ENCODE data around the gene ALG14. TPM values are rescaled to one million over a fixed set of nuclear protein-coding genes. Genes with fewer than 3 reads are reported as not detected.

Gene ALG14
- total RNA-seq, 1 experiment from 2014 or later = 5.7 TPM

- ChIA-PET CTCF (no interaction called here), POLR2A (no interaction called here)
- ATAC-seq = no peak
Observed at GRCh38 chr1:94961988-94962387, 110.8 kb downstream of the ALG14 start.

More at GRCh38 chr1:94961988-94962387, 110.8 kb downstream of the ALG14 start:
- Histone ChIP-seq H3K4me2 (ENCODE audit: low read length) (no peak overlapping the region), H3K79me2 (ENCODE audit: insufficient read depth, low read length) (no peaks in the 10 kb centered on the region), H3K4me1 (ENCODE audit: control insufficient read depth in 1 of 2, insufficient read depth in 2 of 2, low read length in 2 of 2) (no peaks in the 10 kb centered on the region), H2AFZ (ENCODE audit: low read depth, low read length, poor library complexity, severe bottlenecking) (no peak overlapping the region), H3K4me3 (replicated peaks in 1 of 2; ENCODE audit: low read depth in 1 of 2, low read length in 2 of 2) (no peak overlapping the region), H3K27me3 (ENCODE audit: insufficient read depth, low read length) (no peaks in the 10 kb centered on the region), H3K9ac (ENCODE audit: low read length) (no peak overlapping the region), H3K27ac (ENCODE audit: low read depth, low read length) (no peak overlapping the region), H4K20me1 (ENCODE audit: insufficient read depth) (no peaks in the 10 kb centered on the region), H3K9me3 (ENCODE audit: control insufficient read depth in 1 of 2, insufficient read depth in 1 of 2, low read depth in 1 of 2, low read length in 2 of 2) (no peaks in the 10 kb centered on the region), H3K9me2 (ENCODE audit: insufficient read depth) (no peaks in the 10 kb centered on the region), H3K36me3 (ENCODE audit: control insufficient read depth in 1 of 2, insufficient read depth in 2 of 2, low read length in 2 of 2) (no peaks in the 10 kb centered on the region)
- no TSS peak for BruUV-seq (replicated peaks)
- intact Hi-C loops (cut with micrococcal nuclease) = no loop called here
- no peak for DNase-seq (ENCODE audit: low read depth, low spot score)
- no peak for TF ChIP-seq ELF1 (IDR thresholded peaks at IDR 0.05; ENCODE audit: borderline replicate concordance, low read depth)
- TF ChIP-seq SP1 (IDR thresholded peaks at IDR 0.05; ENCODE audit: low read depth) = no peak
- TF ChIP-seq EZH2 (IDR thresholded peaks at IDR 0.05) = no peak
- no peak for TF ChIP-seq ZBTB33 (IDR thresholded peaks at IDR 0.05; ENCODE audit: extremely low read depth, insufficient replicate concordance, low read length)
- TF ChIP-seq EZH2phosphoT487 (IDR thresholded peaks at IDR 0.05; ENCODE audit: borderline replicate concordance) = no peak
- TF ChIP-seq CTCF (IDR thresholded peaks at IDR 0.05 in 2 of 3, conservative IDR thresholded peaks at IDR 0.05 in 1 of 3; ENCODE audit: borderline replicate concordance in 1 of 3, insufficient read depth in 1 of 3, low read depth in 2 of 3, low read length in 2 of 3) = no peak
- RAD21 ChIA-PET (ENCODE audit: low non-redundant PET in 1 of 2, low total read pairs in 2 of 2, uncharacterized antibody in 2 of 2, unreplicated experiment in 2 of 2) = no interaction called here

Measured in HCT116 (cell line).